Lung (tissue), 12 donors: Measurements from ENCODE around the gene VOPP1. TPM values are rescaled to one million over a fixed set of nuclear protein-coding genes. Genes with fewer than 3 reads are reported as not detected.
A peak's percentile ranks its signal among the peaks of the same experiment; 100 is the strongest.

Experiments used
- ATAC-seq: fragments of 200-7000 bp; cut with Tn5 transposase; one replicate; pipeline ENCODE4 v1.9.1; 2020; ENCODE audit warnings: moderate number of reproducible peaks; ENCODE audit not compliant: insufficient read depth, low FRiP score
- DNase-seq, 3 donors: peaks; one replicate each; pipeline ENCODE4 v3.0.0-alpha.2; 2013 to 2017
- H3K27ac ChIP-seq, 2 donors: one replicate each; pipeline ENCODE4 v1.5.1; 2013; ENCODE audit warnings: mild to moderate bottlenecking in 2 of 2, moderate library complexity in 2 of 2, control low read depth in 1 of 2, inconsistent platforms in 1 of 2, low read depth in 1 of 2, low read length in 1 of 2
- H3K27me3 ChIP-seq, 3 donors: one replicate each; pipeline ENCODE4 v1.5.1; 2013; ENCODE audit warnings: low read length in 2 of 3; ENCODE audit not compliant: control insufficient read depth in 3 of 3, insufficient read depth in 3 of 3
- H3K36me3 ChIP-seq, 4 donors: one replicate each; pipeline ENCODE4 v1.5.1; 2013; ENCODE audit warnings: low read length in 4 of 4, mild to moderate bottlenecking in 1 of 4, moderate library complexity in 1 of 4; ENCODE audit not compliant: control insufficient read depth in 4 of 4, insufficient read depth in 4 of 4
- H3K4me1 ChIP-seq, 5 donors: one replicate each; pipeline ENCODE4 v1.5.1; 2013; ENCODE audit warnings: low read length in 5 of 5, mild to moderate bottlenecking in 2 of 5, moderate library complexity in 1 of 5; ENCODE audit not compliant: control insufficient read depth in 5 of 5, insufficient read depth in 5 of 5
- H3K4me3 ChIP-seq: one replicate; pipeline ENCODE4 v1.5.1; 2013; ENCODE audit warnings: mild to moderate bottlenecking, control low read depth, moderate library complexity
- H3K9ac ChIP-seq, 2 donors: one replicate each; pipeline ENCODE4 v1.5.1; 2013; ENCODE audit warnings: low read length in 2 of 2, control low read depth in 1 of 2; ENCODE audit not compliant: insufficient read depth in 1 of 2
- H3K9me3 ChIP-seq, 4 donors: one replicate each; pipeline ENCODE4 v1.5.1; 2013; ENCODE audit warnings: low read length in 3 of 4, mild to moderate bottlenecking in 1 of 4, moderate library complexity in 1 of 4; ENCODE audit not compliant: control insufficient read depth in 4 of 4, insufficient read depth in 3 of 4
- CTCF ChIP-seq: IDR thresholded peaks from 2 replicates; pipeline ENCODE4 v1.5.1; 2012; ENCODE audit warnings: mild to moderate bottlenecking; ENCODE audit errors: control extremely low read depth, extremely low read depth
- WGBS, 2 donors: extraction: QIAGEN DNeasy Blood & Tissue Kit; methylation state at CpG; one replicate each; pipeline ENCODE4 v1.1.7; 2013; 5-methylcytosine and 5-hydroxymethylcytosine counted together
- polyA plus RNA-seq, 2 donors: library from polyadenylated mRNA; stranded (reverse); fragments of 200-250 nt; gene quantifications; one replicate each; pipeline ENCODE4 v1.2.1, GENCODE V29; 2013
- total RNA-seq, 2 donors: library from RNA; depleted of rRNA in 1 of 2; stranded (reverse); fragments of >200 nt in 1 of 2; gene quantifications; one replicate each; pipeline ENCODE4 v1.2.1, GENCODE V29; 2014 to 2021
- donor health status: control.
- donor health status: control.
- donor health status: Bipolar disorder and iron deficiency.
- donor health status: healthy.
- donor health status: DM: yes; HTN: yes; CAD: no.

Gene VOPP1
- total and polyA plus RNA-seq, 4 donors, result 25.8 to 64.0 (median 38.0) TPM

GRCh38 chr7:55571511-55572377 lies 558 bp downstream of the VOPP1 start:
- Histone ChIP-seq H3K9me3 (no peaks in the 10 kb centered on the region), H3K9ac (peak overlapping the region; percentile 6 to 77), H3K36me3 (peaks cover 0 to 2% (median 0%) of the 10 kb centered on the region in 4 donors), H3K27ac (peak overlapping the region; percentile 78 to 81), H3K27me3 (no peaks in the 10 kb centered on the region), H3K4me1 (peaks cover 5 to 22% (median 7%) of the 10 kb centered on the region in 5 donors), H3K4me3 (peak overlapping the region; percentile 94)
- peak; percentile 54 for ATAC-seq
- 1% methylated on average over 70 to 94 of the region's 97 CpGs for WGBS, 2 donors
- DNase-seq, result peak; percentile 53 to 57 (median 56)
- TF ChIP-seq CTCF, result no peak

GRCh38 chr7:55570939-55571338 lies 1.4 kb downstream of the VOPP1 start:
- Histone ChIP-seq H3K27me3 (no peaks in the 10 kb centered on the region), H3K9ac (peak overlapping the region in 1 of 2 donors; percentile 77), H3K36me3 (peaks cover 0 to 2% (median 0%) of the 10 kb centered on the region in 4 donors), H3K4me1 (peaks cover 5 to 22% (median 7%) of the 10 kb centered on the region in 5 donors), H3K9me3 (no peaks in the 10 kb centered on the region), H3K4me3 (no peak overlapping the region), H3K27ac (no peak overlapping the region)
- DNase-seq (peak in 1 of 3 donors; percentile 34), ATAC-seq (no peak)
- 21 to 24% methylated on average over 5 of the region's 5 CpGs for WGBS, 2 donors
- no peak for TF ChIP-seq CTCF

GRCh38 chr7:55570218-55570873 lies 2.0 kb downstream of the VOPP1 start:
- no peaks in the 10 kb centered on the region for H3K9me3 ChIP-seq
- H3K9ac ChIP-seq, result no peak overlapping the region
- peaks cover 0 to 2% (median 0%) of the 10 kb centered on the region in 4 donors for H3K36me3 ChIP-seq
- ATAC-seq, result no peak
- peaks cover 5 to 22% (median 7%) of the 10 kb centered on the region in 5 donors for H3K4me1 ChIP-seq
- TF ChIP-seq CTCF, result no peak
- no peak for DNase-seq
- no peak overlapping the region for H3K4me3 ChIP-seq
- no peaks in the 10 kb centered on the region for H3K27me3 ChIP-seq
- H3K27ac ChIP-seq, result no peak overlapping the region
- 88 to 94% methylated on average over 18 of the region's 18 CpGs for WGBS, 2 donors
